ENCODE results near the gene MMS22L.

DNA sequence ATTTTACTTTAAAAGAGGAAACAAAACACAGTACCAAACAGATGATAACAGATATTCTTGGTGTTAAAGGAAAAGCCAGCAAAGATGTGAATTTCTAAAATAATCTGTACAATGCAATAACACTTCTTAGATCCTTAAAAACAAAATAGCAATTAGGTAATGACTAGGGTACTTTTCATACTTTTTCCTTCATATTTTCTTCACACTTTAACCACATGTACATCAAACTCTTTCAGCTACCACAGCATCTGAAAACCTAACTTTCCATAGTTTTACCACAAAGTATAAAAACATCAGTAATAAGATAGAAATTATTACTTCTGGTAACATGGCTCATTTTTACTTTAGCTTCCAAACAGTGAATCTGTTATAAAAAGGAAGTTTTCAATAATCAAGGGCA is 141.3 kb downstream of the MMS22L start:
- TF ChIP-seq, protein P1, sequence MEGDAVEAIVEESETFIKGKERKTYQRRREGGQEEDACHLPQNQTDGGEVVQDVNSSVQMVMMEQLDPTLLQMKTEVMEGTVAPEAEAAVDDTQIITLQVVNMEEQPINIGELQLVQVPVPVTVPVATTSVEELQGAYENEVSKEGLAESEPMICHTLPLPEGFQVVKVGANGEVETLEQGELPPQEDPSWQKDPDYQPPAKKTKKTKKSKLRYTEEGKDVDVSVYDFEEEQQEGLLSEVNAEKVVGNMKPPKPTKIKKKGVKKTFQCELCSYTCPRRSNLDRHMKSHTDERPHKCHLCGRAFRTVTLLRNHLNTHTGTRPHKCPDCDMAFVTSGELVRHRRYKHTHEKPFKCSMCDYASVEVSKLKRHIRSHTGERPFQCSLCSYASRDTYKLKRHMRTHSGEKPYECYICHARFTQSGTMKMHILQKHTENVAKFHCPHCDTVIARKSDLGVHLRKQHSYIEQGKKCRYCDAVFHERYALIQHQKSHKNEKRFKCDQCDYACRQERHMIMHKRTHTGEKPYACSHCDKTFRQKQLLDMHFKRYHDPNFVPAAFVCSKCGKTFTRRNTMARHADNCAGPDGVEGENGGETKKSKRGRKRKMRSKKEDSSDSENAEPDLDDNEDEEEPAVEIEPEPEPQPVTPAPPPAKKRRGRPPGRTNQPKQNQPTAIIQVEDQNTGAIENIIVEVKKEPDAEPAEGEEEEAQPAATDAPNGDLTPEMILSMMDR (IDR thresholded peaks at IDR 0.05; ENCODE audit: insufficient read depth, low read depth, low read length), result no peak
- no peak for TF ChIP-seq EZH2 (IDR thresholded peaks at IDR 0.05; ENCODE audit: insufficient read depth, low read length)
